CD4-positive, alpha-beta T cell treated with Interferon gamma for 1 hour (primary cell): Measurements from ENCODE around the gene LMAN2L.

Experiments used
- DNase-seq: peaks from one replicate; pipeline ENCODE4 v3.0.0-alpha.2; 2020

The LMAN2L gene

GRCh38 chr2:96760036-96760985 lies 20.4 kb upstream of the LMAN2L start, which contains the start of gene CNNM4:
TSS of gene CNNM4 (plus strand) at chr2:96760902. CDS start at chr2:96761000, 98 bp downstream.
- DNase-seq = peak; percentile 90

- no peak for DNase-seq
Measured at GRCh38 chr2:96759548-96759947, 19.7 kb upstream of the LMAN2L start.

DNA sequence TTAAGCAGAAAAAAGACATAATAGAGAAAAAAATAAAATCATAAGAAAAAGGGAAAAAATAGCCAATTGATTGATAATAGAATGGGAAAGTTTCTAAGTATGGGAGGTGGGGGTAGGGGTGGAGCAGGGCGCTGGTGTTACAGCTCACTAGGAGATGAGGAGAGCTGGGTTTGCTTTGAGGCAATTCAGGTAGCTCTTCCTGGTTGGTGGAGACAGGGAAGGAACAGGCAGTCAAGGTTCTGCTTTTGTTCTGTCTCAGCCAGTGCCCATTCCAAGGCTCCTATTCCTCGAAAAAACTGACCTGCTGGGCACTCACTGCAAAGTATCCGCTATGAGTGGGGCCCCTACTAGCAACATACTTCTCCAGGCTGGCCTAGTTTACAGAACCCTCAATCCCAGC lies 19.1 kb upstream of the LMAN2L start:
- no peak for DNase-seq

DNA sequence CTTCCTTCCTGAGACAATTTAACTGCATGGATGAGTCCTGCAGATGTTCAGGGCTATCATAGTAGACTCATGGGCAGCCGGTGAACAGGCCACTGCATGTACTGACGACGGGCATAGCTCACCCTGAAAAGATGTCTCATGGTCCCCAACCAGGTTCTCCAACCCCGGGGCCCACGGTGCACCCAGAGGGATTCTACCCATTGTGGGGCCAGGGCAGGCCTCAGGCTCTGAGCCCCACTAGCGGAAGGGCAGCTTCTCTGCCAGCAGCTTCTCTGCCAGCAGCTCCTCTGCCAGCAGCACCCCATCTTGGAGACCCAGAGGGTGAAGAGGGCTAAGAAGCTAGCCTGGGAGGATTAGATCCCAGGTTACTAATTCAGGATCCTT lies 17.6 kb upstream of the LMAN2L start:
- no peak for DNase-seq

DNA sequence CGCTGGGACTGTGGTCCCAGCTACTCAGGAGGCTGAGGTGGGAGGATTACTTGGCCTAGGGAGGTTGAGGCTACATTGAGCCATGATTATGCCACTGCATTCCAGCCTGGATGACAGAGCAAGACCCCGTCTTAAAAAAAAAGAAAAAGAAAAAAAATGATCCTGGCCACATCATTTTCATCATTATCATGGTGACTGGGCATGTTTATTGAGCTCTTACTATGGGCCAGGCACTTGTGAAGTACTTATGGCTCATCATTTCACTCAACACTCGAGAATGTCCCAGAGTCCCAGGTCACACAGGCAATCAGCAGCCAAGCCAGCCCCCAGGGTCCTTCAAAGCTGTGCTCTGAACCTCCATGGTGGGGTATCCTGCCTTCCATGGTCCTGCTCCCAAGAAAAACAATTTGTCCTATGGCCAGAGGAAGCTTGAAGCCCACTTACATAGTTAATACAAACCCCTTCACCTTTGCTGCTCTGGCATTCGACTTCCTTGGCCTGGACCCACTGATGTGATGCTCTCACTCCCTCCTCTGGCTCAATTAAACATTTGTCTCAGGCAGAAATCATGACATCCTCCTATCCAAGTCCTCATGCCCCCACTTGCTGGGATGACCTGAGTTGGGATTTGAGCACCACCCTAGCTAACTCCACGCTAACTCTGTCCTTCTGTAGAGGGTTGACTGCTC lies 17.1 kb upstream of the LMAN2L start:
- DNase-seq = no peak

GRCh38 chr2:96754317-96754716 lies 14.5 kb upstream of the LMAN2L start:
- no peak for DNase-seq

- DNase-seq = no peak
Measured at GRCh38 chr2:96753661-96754282, 13.9 kb upstream of the LMAN2L start.

GRCh38 chr2:96751800-96752199 lies 11.9 kb upstream of the LMAN2L start:
- DNase-seq = no peak

GRCh38 chr2:96747061-96747617 lies 7.3 kb upstream of the LMAN2L start:
- DNase-seq = no peak

- no peak for DNase-seq
Measured at GRCh38 chr2:96739076-96739632, 710 bp downstream of the LMAN2L start.

- no peak for DNase-seq
Measured at GRCh38 chr2:96737831-96738230, 2.0 kb downstream of the LMAN2L start.

DNA sequence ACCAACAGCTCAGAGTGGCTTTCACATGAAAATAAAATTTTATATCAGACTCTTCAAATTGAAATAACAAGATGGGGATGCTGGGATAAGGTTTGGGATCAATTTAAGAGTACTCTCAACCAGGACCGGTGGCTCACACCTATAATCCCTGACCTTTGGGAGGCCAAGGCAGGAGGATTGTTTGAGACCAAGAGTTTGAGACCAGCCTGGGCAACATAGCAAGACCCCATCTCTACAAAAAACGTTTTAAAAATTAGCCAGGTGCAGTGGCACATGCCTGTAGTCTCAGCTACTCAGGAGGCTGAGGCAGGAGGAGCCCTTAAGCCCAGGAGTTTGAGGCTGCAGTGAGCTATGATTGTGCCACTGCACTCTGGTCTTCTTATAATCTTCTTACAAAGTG lies 2.6 kb downstream of the LMAN2L start:
- DNase-seq = no peak

DNA sequence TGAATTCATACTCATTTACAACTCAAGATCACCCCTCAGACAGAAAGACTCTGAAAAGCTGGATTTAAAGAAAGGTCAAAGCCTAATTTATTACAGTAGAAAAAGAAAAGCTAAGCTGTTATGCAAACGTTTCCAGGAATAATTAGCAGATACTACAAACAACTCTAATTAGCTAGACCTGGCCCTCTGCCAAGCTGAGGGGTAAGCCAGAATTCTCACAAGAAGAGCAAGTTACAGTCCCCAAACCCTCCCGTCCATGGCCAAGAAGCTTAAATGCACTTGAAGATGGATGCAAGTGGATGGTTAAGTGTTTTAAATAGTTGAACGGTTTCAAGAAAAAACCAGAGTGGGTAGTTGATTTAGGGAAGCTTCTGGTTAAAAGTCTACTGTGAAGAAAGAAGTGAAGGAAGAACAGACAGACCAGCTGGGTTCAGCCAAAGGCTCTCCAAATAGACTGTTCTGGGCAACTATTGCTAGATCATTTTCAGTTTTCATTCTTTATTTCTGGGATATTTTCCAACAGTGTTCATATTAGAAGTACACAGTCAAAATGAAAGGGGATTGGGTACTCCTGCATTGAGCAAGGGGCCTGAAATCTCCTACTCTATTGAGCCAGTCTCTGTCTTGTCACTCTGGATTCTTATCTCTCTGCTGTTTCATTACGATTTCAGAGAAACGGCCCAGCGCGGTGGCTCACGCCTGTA lies 4.8 kb downstream of the LMAN2L start:
- no peak for DNase-seq

GRCh38 chr2:96733931-96734330 lies 5.9 kb downstream of the LMAN2L start:
- no peak for DNase-seq

DNA sequence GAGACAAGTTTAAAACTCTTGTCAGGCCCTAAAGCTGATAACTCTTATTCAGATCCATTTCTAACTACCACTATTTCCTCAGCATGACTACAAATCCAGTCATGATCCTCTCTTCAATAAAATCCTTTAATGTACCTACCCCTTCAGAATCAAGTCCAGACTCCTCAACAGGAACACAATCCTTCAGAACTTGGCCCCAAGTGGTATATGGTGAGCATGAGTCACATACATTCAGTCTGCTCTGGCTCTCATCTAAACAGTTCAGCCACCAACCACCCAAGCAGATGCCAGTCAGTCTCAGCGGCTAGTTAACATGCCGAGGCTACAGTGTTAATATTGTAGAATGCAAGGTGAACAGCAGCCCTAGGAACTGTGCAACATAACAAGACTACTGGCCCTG lies 9.7 kb downstream of the LMAN2L start:
- DNase-seq = no peak

DNA sequence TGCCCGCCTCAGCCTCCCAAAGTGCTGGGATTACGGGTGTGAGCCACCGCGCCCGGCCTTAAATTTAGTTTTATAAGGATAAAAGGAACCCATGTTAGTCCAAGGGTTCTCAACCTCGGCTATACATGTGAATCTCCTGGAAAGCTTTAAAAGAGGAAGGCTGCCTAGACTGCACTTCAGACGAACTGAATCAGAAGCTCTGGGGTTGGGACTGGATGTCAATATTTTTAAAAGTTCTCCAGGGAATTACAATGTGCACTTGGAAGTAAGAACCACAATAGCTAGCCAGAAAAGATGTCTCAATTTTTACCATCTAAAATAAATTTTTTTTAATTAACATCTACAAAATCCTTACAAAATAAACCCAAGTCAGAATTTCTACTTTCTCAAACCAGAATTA lies 10.1 kb downstream of the LMAN2L start:
- no peak for DNase-seq

GRCh38 chr2:96727431-96727830 lies 12.4 kb downstream of the LMAN2L start:
- no peak for DNase-seq

DNA sequence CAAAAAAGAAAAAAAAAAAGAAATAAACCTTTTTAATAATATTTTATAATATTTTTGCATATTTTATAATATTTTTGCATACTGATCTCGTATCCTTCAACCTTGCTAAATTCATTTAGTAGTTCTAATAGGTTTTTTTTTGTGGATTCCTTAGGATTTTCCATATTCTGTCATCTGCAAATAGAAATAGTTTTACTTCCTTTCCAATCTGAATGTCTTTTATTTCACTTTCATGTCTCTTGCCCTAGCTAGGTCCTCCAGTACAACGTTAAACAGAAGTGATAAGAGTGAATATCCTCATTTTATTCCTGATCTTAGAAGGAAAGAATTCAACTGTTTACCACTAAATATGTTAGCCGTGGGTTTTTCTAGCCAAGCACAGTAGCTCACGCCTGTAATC lies 13.7 kb downstream of the LMAN2L start:
- DNase-seq = no peak

DNA sequence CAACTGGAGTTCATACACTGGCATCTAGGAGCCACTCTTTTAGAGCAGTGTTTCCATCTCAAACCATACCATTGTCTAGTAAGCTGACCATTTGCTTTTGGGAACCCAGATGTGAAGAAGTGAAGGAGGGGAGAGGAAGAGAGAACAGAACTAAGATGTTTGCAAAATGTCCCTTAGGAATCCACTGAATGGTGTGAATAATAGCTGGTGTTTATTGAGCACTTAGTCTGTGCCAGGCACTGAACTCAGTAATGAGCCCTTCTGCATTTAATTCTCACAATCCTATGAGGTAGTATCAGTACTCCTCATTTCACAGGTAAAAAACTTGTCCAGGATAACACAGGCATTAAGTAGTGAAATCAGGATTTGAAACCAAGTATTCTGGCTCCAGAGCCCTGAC lies 23.5 kb downstream of the LMAN2L start:
- no peak for DNase-seq

DNA sequence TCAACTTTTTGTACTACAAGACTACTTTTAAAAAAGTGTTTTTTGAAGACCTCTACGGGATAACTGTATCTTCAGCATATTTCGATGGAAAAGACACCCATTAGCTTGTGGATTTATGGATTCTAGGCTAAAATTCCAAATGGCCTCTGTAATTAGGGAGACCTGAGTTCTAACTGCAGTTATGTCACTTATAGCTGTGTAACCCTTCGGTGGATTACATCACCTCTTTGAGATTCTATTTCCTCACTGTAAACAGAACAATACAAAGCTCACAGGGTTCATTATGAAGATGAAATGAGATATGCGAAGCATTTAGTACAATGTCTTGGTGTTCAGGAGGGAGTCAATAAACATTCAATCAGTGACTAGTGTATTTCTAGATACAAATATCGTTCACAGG lies 24.2 kb downstream of the LMAN2L start:
- no peak for DNase-seq

- no peak for DNase-seq
Measured at GRCh38 chr2:96710985-96711384, 28.9 kb downstream of the LMAN2L start.

DNA sequence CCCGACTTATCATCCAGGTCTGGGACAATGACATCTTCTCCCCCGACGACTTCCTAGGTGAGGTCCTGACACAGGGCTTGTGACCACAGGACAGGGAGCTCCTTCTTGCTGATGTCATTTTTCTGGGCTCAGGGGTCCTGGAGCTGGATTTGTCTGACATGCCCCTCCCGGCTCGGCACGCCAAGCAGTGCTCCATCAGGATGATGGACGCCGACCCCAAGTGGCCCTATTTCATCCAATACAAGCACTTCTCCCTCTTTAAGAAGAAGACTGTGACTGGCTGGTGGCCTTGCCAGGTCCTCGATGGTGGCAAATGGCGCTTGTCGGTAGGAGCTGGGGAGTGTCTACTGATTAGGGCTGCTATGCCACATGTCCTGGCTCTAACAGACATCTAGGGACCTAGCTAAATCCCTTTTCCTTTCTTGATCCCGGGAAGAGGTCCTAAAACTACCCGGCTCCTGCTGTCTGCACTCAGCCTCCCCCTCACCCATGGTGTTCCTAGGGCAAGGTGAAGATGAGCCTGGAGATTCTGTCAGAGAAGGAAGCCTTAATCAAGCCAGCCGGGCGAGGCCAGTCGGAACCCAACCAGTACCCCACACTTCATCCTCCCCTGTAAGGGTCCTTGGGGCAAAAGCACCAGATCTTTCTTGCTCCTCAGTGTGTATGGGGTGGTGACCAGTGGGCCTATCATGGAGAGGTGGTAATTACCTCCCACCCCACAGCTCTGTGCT lies 36.7 kb downstream of the LMAN2L start:
- DNase-seq = no peak
